ENCODE measurements around the gene KLHL5.
A peak's percentile ranks its signal among the peaks of the same experiment; 100 is the strongest.

Gene KLHL5

DNA sequence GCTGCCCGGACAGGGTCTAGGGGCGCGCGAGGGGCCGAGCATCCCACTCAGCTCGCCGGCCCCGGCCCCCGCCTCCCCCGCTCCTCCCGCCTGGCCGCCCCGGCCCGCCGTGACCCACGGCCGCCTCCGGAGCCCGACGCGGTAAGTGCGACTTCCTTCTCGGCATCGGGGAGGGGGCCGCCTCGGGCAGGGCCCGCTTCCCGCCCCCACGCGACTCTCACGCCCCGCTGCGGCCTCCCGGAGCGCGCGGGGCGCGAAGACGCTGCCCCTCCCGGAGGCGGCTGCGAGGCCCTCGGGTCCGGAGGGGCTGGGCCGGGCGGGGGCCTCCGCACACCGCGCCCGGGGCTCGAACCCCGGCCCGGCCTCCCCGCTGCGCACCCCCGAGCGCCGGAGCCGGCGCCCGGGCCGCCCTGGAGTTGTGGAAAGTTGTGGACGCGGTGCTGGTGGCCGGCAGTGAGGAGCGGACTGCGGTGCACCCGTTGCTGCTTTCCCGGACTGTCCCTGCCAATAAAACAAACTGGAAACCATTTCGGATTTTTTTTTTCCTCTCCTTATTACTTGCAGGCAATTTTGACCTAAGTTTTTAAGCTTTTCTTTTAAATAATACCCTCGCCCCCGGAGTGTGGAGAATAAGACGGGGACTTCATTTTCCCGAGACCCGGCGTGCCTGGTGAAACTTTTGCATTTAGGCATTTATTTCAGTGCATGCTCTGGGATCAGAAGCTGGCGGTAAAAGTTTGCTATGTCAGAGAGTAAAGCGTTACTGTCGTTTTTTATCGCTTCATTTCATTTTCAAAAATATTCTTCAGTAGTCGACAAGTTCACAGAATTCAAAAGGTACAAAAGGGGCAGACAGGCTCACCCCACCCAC is 16.8 kb upstream of the KLHL5 start:
- DNase-seq: peak; percentile 19

DNA sequence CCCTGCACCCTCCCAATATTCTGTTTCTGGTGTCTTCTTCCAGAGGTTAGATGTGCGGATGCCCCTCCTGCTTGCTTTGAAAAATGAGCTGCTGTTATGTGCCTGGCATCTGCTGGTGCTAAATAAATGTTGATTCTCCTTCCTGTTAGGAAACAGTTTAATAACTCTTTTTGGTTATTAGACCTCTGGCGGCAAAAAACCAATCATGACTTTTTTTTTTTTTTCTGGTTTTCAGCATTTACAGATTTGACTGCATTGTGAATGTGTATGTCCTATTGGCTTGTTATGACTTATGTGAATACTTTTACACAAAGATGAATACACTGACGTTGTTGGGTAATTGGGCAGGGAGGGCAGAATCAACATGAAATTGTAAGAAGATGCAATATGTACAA is 16.2 kb upstream of the KLHL5 start:
- DNase-seq: no peak

- DNase-seq: no peak
Measured at GRCh38 chr4:39046249-39046648, 15.8 kb upstream of the KLHL5 start.

- DNase-seq: no peak
Measured at GRCh38 chr4:39047681-39048080, 14.4 kb upstream of the KLHL5 start.

DNA sequence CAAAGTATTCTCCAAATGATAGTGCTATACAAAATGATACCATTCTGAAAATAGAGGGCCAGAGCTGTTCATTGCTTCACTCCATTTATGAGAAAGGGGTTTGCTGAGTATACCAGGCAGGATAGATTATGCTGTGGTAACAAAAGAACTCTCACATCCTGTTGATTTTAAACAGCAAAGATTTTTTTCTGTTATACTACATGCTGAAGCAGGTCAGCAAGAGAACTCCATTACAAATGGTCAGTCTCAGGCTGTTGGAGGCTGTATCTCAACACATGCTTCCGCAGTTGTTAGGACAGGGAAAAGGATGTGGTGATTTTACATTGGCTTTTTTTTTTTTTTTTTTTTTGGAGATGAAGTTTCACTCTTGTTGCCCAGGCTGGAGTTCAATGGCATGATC is 13.7 kb upstream of the KLHL5 start:
- no peak for DNase-seq

GRCh38 chr4:39050590-39050989 is 11.4 kb upstream of the KLHL5 start:
- no peak for DNase-seq

- no peak for DNase-seq
Measured at GRCh38 chr4:39051492-39051891, 10.5 kb upstream of the KLHL5 start.

DNA sequence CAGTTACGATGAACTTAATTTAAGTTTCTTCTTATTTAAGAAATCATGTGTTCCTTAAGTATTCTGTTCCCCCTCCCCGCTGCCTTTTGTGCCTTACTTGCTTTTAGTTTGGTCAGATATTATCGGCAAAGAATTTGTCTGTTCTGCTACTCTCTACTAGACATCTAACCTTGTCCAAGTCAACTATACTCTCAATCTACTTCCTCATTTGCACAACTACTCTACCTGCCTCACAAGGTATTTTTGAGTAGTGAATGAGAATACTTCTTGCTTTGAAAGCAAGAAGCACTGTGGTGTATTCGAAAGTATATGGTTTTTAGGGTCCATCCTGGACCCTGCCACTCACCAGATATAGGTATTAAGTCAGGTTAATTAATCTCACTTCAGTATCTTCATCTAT is 8.0 kb upstream of the KLHL5 start:
- no peak for DNase-seq

DNA sequence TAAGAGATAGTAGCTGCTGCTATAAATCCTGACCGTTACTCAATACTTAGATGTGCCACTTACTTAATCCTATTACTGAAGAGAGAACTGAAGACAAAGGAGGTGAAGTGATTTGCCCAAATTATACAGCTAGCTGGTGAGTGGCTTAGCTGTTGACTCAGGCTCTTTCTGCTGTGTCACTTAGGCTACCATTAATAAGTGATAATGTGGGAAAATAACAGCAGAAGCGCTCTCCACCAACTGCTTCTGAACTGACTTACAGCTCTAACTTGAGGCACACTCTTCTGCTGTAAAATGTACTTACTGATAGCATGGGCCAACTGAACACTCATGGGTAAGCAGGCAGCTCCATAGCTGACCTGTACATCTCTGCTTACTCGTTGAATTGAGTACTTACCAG is 7.5 kb upstream of the KLHL5 start:
- DNase-seq: no peak

- no peak for DNase-seq
Measured at GRCh38 chr4:39056023-39056422, 6.0 kb upstream of the KLHL5 start.

DNA sequence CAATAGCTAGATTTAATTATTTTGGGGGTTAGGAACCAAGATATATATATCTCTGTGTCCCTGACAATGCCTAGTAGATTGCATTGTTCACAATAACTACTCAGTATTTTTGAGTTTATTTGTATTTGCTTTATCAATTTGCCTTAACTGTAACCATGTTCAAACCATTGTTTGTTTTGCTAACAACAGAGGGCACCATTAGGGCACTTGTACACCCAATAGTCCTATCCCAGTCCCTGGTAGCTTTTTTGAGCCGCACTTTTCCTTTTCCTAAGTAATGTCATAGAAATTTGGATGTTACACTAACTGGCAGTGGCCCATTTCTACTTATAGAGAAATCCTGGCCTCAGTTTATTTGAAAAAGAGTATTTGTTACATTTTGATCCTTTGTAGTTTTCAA is 575 bp upstream of the KLHL5 start:
- DNase-seq: no peak

GRCh38 chr4:39062770-39063097 is 702 bp downstream of the KLHL5 start:
- no peak for DNase-seq

- no peak for DNase-seq
Measured at GRCh38 chr4:39063430-39063829, 1.4 kb downstream of the KLHL5 start.

- no peak for DNase-seq
Measured at GRCh38 chr4:39066371-39066770, 4.3 kb downstream of the KLHL5 start.

DNA sequence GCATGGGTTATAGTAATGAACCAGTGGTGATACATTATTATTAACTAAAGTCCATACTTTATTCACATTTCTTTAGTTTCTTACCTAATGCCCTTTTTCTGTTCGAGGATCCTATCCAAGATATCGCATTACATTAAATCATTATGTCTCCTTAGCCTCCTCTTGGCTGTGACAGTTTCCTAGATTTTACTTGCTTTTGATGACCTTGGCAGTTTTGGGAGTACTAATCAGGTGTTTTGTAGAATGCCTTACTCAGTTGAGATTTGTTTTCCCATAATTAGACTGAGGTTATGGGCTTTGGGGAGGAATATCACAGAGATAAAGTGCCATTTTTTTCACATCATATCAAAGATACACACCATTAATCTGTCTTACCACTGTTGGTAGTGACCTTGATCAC is 5.0 kb downstream of the KLHL5 start:
- DNase-seq: no peak

GRCh38 chr4:39067451-39067850 is 5.4 kb downstream of the KLHL5 start:
- DNase-seq: no peak

DNA sequence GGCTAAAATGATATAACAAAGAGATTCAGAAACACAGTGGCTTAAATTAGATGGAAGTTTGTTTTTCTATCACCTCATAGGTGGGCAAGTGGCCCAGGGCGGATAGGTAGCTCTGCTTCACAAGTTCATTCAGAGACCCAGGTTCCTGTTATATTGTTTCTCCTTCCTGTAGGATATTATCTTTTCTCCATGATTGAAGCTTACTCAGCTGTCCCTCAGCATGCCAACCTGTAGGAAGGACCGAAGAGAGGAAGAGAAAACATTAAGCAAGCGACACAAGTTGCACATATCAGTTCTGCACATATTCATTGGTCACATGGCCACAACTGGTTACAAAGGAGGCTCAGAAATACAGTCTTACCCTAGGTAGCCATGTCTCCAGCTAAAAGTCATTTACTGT is 6.9 kb downstream of the KLHL5 start:
- DNase-seq: no peak

GRCh38 chr4:39078829-39079228 is 16.8 kb downstream of the KLHL5 start:
- no peak for DNase-seq

DNA sequence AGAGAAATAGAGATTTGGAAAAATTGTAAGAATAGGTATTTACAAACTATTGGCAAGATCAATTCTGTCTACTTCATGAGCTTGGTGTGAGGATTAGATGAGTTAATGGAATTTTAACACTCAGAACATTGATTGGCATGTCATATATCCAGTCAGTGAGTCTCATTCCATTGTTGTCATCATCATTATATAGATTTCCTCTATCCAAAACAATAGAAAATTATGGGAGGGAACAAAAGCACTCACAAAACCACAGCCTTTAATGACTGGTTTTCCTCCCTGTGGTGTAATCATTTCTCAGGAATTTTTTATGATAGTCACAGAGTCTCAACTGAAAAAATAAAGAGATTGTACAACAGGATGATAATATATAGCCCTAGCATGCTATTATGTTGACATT is 21.1 kb downstream of the KLHL5 start:
- peak; percentile 23 for DNase-seq

DNA sequence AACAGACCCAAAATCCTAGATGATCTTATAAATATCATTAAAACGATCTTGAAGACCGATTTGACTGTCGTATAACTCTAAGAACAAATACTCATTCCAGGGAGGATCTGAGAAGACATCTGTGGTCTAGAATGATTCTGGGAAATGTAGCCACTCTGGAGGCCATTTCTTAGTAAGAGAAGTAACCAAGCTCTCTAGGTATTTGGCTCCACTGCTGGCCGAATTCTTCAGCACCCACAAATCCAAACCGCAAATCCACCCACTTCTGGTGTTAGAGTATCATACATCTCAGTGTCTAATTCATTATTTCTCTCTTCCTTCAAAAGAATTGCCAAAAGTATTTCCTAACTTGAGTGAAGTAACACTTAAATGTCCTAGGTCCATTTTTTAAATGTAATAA is 23.9 kb downstream of the KLHL5 start:
- DNase-seq: no peak

DNA sequence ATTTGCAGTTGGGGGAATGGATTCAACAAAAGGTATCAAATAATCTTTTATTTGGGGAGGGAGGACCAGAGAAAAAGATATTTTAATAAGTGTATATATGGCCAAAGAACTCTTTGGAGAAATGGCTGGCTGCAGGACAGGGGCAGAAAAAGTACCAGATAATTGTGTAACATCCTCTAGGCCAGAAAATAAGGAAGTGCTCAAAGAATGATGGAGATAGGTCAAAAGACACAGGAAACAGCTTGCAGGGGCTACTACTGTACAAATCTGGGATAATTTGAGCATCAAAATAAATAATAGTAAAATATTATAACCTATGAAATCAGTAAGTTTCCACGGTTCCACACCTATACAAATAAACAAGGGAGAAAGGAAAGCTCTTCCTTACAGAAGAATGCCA is 34.8 kb downstream of the KLHL5 start:
- DNase-seq: no peak

DNA sequence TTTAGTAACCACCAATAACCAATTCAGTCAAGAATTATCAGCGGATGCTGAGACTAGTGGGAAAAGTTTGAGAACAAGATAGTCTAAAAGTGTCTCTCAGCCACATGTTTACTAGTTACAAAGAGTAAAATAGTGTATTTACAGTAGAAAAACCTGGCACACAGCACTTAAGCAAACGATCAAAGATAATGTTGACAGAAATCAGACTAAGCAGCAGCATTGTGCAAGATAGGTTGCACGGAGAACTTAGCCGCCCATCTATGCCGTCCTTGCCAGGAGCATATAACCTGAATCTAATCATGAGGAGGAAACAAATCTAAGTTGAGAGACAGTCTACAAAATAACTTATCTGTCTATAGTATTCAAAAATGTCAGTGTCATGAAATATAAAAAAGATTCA is 35.3 kb downstream of the KLHL5 start:
- no peak for DNase-seq

DNA sequence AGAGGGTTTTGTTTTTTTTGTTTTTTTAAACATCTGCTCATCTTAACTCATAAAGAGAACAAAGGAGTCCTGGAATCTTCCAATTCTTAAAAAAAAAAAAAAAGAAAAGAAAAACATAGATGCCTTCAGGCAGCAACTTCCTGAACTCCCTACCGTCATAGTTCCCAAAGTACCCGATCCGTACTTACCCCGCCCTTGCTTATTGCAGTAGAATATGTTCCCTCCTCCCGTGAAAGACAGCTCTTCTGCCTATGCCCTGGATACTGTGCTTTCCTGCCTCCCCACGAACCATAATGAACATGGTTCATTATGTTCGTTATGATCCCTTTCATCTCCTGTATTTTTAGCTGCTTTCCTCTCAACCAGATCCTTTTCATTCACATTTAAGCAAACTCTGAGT is 40.3 kb downstream of the KLHL5 start:
- DNase-seq: no peak

- no peak for DNase-seq
Measured at GRCh38 chr4:39103291-39103690, 41.3 kb downstream of the KLHL5 start.

GRCh38 chr4:39104255-39104654 is 42.2 kb downstream of the KLHL5 start:
- no peak for DNase-seq

Data from HCEC 1CT (cell line).